Esophagus squamous epithelium (tissue), 4 donors: ENCODE results near the gene ITGA7.

ENCODE experiments used
- CTCF ChIP-seq, 6 experiments: fragments of 450-650 bp in 4 of 6; fragments of 200-600 bp in 2 of 6; sonication (generic) in 2 of 6; IDR thresholded peaks; one replicate each; pipeline ENCODE4 v1.5.1; 2016 to 2019; ENCODE audit warnings: antibody characterized with exemption in 6 of 6, mild to moderate bottlenecking in 4 of 6, moderate library complexity in 4 of 6
- POLR2A ChIP-seq, 4 donors: fragments of 450-650 bp; IDR thresholded peaks; one replicate each; pipeline ENCODE4 v1.6.1; 2017; ENCODE audit warnings: antibody characterized with exemption in 4 of 4, mild to moderate bottlenecking in 4 of 4, moderate library complexity in 3 of 4

DNA sequence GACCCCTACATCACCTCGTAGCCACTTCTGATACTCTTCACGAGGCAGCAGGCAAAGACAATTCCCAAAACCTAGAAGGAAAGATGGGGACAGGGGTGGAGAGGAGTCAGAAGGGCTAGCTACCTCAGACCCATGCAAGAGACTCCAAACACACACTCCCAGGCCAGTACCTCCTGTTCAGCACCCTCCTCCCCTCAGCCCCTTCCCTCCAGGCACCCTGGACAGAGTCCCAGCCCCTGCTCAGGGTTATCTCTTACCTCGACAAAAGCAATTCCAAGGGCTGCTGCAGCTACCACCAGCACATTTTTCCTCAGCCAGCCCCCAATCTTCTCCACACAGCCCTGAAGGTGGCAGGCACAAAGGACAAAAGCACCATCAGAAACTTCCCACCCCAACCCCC, 17.9 kb upstream of the ITGA7 start:
- TF ChIP-seq CTCF (IDR thresholded peaks at IDR 0.05), result no peak
- no peak for TF ChIP-seq POLR2A (IDR thresholded peaks at IDR 0.05)
